ENCODE measurements around the gene GOLGB1. TPM values are rescaled to one million over a fixed set of nuclear protein-coding genes. Genes with fewer than 3 reads are reported as not detected.

Gene GOLGB1
- total RNA-seq, 1 donor: 63.2 TPM

DNA sequence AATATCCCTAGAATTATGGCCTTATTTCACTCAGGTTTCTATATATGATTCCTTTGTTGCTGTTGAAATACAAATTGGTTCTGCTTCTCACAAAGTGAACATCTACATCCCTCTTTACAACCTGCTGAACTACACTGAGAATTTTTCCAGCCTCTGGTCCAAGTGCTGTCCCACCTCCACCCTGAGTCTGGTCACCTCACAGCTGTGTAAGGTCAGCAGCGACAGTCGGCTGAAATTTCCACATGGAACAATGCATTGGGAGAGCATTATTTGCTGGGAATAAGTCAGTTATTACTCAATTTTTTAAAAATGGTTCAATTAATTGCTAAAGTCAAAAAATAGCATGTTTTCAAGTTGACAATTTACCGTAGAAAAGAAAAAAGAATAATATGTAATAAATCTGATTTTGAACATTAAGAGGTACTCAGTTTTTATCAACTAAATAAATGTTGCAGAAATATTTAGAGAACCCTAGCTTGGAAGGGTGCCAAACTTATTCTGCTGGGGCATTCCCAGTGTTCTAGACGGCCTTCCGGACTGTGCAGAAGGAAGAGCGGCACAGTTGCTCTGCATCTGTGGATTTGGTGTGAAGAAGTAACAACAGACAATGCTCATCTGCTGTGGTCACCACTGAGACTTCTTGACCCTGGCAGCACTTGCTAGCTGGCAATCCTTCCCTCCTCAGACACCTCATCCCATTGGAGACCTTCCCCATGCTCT, 90.7 kb downstream of the GOLGB1 start:
- DNase-seq (ENCODE audit: low read depth): no peak
- H3K4me3 ChIP-seq (ENCODE audit: low read depth, low read length): no peak overlapping the region
- TF ChIP-seq, protein P1, sequence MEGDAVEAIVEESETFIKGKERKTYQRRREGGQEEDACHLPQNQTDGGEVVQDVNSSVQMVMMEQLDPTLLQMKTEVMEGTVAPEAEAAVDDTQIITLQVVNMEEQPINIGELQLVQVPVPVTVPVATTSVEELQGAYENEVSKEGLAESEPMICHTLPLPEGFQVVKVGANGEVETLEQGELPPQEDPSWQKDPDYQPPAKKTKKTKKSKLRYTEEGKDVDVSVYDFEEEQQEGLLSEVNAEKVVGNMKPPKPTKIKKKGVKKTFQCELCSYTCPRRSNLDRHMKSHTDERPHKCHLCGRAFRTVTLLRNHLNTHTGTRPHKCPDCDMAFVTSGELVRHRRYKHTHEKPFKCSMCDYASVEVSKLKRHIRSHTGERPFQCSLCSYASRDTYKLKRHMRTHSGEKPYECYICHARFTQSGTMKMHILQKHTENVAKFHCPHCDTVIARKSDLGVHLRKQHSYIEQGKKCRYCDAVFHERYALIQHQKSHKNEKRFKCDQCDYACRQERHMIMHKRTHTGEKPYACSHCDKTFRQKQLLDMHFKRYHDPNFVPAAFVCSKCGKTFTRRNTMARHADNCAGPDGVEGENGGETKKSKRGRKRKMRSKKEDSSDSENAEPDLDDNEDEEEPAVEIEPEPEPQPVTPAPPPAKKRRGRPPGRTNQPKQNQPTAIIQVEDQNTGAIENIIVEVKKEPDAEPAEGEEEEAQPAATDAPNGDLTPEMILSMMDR (IDR thresholded peaks at IDR 0.05; ENCODE audit: insufficient read depth, low read length): no peak

DNA sequence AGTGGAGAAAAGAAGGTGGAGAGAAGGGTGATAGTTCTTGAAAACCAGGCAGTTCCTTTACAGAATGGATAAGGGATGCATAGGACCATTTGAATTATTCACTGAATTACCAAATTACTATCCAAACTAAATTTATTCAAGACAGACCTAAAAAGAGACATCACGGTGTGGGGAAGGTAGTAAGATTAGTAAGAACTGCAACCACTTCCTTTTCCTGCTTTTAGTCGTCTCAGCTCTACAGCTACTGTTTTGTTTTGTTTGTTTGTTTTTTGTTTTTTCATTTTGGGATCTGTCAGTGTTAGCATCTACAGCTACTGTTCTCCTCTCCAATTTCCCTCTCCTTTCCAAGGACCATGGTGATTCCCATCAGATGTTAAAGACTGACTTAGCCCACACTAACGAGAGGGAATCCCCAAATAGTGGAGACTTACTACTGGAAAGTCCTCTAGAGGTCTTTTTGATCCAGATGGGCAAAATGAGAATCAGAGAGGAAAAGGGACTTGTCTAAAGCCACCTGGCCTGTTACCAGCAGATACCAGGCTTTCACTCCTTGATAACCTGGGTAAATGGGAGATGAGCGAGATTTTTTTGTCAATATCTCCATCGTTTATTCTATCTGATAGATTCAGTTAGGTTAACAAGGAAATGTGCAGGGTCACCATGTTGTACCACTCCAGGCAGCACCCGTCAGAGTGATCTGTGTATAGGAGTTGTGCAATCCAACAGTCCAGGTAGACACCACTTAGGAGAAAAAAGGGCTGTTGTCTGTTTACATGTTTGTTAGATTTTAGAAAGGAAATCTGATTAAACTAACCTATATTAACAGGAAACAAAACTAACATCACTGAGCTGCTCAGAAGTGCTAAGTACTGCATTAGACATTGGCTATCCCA, 94.8 kb downstream of the GOLGB1 start:
- H3K4me3 ChIP-seq (ENCODE audit: low read depth, low read length): no peak overlapping the region
- TF ChIP-seq, protein P1 (IDR thresholded peaks at IDR 0.05; ENCODE audit: insufficient read depth, low read length): no peak
- DNase-seq (ENCODE audit: low read depth): no peak

DNA sequence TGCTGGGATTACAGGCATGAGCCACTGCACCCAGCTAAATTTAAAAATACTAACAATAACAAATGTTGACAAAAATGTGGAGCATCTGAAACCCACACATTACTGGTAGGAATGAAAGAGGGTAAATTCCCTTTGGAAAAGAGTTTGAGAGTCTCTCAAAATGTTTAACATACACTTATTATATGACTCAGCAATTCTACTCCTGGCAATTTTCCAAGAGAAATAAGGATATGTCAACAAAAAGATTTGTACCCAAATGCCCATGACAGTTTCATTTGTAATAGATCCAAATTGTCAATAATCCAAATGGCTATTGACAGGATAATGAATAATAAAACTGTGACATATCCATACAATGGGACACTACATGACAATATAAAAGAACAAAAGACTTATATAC, 97.9 kb downstream of the GOLGB1 start:
- no peak overlapping the region for H3K4me3 ChIP-seq (ENCODE audit: low read depth, low read length)
- DNase-seq (ENCODE audit: low read depth): no peak
- TF ChIP-seq, protein P1 (IDR thresholded peaks at IDR 0.05; ENCODE audit: insufficient read depth, low read length): no peak

DNA sequence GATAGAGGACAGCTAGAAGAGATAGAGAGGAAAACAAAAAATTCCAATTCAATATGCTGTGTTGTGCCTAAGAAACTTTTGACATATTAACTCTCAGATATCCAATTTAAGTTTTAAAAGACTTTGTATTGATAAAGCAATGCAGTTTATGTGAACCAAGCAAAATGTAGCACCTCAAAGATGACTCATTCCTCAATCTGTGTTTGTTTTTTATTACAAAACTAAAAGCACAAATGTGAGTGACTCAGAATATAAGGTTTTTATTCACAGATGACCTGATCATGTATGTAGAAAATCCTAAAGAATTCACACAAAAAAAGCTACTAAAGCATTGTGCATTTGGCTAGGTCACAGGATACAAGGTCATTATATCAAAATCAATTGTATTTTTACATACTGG, 99.9 kb downstream of the GOLGB1 start:
- no peak for DNase-seq (ENCODE audit: low read depth)
- no peak overlapping the region for H3K4me3 ChIP-seq (ENCODE audit: low read depth, low read length)
- TF ChIP-seq, protein P1 (IDR thresholded peaks at IDR 0.05; ENCODE audit: insufficient read depth, low read length): no peak

DNA sequence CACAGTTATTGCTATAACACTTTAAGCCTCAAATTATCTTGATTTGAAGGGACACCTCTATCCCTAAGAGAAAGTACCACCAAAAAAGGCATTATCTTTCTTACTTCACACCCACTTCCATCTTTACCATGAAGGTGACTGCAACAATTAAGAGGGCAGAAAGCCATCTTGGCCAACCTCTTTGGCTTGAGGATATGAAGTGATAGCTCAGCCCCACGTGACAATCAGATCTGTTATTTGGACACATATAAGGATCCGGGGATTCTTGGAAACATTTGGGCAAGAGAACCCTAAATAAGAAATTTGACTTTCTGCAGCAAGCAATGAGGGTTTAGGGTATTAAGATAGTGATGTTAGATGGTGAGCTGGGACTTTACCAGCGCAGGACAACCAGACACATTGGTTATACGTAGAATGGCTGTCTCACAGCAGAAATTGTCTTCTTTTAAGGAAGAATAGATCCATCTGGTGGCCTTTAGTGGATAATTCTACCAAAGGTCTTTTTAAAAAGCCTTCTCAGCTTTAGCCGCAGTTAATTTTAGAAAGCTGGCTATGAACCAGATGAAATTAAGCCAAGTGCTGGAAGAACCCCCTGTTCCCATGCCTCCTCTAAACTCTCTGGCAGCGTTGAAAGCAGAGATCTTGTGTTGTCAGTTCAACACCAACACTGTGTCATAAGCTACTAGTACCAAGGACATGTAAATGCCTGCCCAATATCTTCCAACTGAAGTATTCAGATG, 101.2 kb downstream of the GOLGB1 start:
- TF ChIP-seq, protein P1 (IDR thresholded peaks at IDR 0.05; ENCODE audit: insufficient read depth, low read length): no peak
- no peak overlapping the region for H3K4me3 ChIP-seq (ENCODE audit: low read depth, low read length)
- no peak for DNase-seq (ENCODE audit: low read depth)

DNA sequence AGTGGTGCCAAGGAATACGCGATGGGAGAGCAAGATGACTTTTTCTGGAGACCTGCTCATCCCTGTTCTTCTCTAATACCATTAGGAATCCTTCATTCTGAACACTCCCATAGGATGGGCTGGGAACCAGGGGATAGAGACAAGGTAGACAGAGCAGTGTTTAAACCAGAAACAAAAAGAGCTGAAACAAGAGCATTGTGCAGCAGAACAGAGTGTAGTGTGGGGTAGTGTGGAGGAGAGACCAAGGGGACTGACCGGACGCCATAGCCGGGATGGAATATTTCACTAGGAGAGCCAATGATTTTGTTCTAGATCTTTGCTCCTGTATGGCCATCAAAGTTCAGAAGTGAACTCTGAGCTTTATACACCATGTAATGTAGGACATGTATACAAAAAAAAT, 104.5 kb downstream of the GOLGB1 start:
- TF ChIP-seq, protein P1 (IDR thresholded peaks at IDR 0.05; ENCODE audit: insufficient read depth, low read length): no peak
- no peak overlapping the region for H3K4me3 ChIP-seq (ENCODE audit: low read depth, low read length)
- DNase-seq (ENCODE audit: low read depth): no peak
